Right atrium auricular region (tissue), 2 donors: ENCODE data around the gene CRYAA. TPM values are rescaled to one million over a fixed set of nuclear protein-coding genes. Genes with fewer than 3 reads are reported as not detected.

Experiments used
- DNase-seq: peaks from one replicate; pipeline ENCODE4 v3.0.0-alpha.2; 2019; ENCODE audit warnings: low spot score
- H3K27ac ChIP-seq, 2 donors: fragments of 200-600 bp; sonication (generic); 1 replicate in 1 of 2; 2 replicates in 1 of 2; pipeline ENCODE4 v1.5.1; 2016 to 2019
- H3K27me3 ChIP-seq, 2 donors: fragments of 200-600 bp; sonication (generic); one replicate each; pipeline versions ENCODE4 v1.5.1 to v1.6.0; 2017 to 2019
- H3K36me3 ChIP-seq: fragments of 200-600 bp; sonication (generic); one replicate; pipeline ENCODE4 v1.5.1; 2016
- H3K4me1 ChIP-seq, 2 donors: fragments of 200-600 bp; sonication (generic); one replicate each; pipeline versions ENCODE4 v1.5.1 to v1.6.0; 2017 to 2019
- H3K4me3 ChIP-seq, 2 donors: fragments of 200-600 bp; sonication (generic); 1 replicate in 1 of 2; 2 replicates in 1 of 2; pipeline ENCODE4 v1.5.1; 2017 to 2019; ENCODE audit warnings: mild to moderate bottlenecking in 1 of 2, moderate library complexity in 1 of 2
- H3K9me3 ChIP-seq, 2 donors: fragments of 200-600 bp; sonication (generic); one replicate each; pipeline ENCODE4 v1.5.1; 2019
- total RNA-seq, 2 donors: library from RNA; depleted of rRNA; stranded (reverse); fragments of >200 nt; gene quantifications; one replicate each; pipeline ENCODE4 v1.1.0, GENCODE V29; 2016
- TF ChIP-seq, protein P1 (sequence below), 2 donors: fragments of 200-600 bp; sonication (generic); IDR thresholded peaks; one replicate each; pipeline ENCODE4 v1.5.1; 2019; ENCODE audit warnings: antibody characterized with exemption in 2 of 2

The CRYAA gene
- total RNA-seq, 2 donors from 2014 or later: not detected

GRCh38 chr21:43203591-43203990, 34.8 kb downstream of the CRYAA start:
- DNase-seq: no peak
- TF ChIP-seq, protein P1, sequence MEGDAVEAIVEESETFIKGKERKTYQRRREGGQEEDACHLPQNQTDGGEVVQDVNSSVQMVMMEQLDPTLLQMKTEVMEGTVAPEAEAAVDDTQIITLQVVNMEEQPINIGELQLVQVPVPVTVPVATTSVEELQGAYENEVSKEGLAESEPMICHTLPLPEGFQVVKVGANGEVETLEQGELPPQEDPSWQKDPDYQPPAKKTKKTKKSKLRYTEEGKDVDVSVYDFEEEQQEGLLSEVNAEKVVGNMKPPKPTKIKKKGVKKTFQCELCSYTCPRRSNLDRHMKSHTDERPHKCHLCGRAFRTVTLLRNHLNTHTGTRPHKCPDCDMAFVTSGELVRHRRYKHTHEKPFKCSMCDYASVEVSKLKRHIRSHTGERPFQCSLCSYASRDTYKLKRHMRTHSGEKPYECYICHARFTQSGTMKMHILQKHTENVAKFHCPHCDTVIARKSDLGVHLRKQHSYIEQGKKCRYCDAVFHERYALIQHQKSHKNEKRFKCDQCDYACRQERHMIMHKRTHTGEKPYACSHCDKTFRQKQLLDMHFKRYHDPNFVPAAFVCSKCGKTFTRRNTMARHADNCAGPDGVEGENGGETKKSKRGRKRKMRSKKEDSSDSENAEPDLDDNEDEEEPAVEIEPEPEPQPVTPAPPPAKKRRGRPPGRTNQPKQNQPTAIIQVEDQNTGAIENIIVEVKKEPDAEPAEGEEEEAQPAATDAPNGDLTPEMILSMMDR (IDR thresholded peaks at IDR 0.05): no peak
- Histone ChIP-seq H3K9me3 (peaks cover 9 to 30% of the 10 kb centered on the region in 2 donors), H3K36me3 (no peaks in the 10 kb centered on the region), H3K27me3 (no peaks in the 10 kb centered on the region), H3K4me3 (no peak overlapping the region), H3K27ac (no peak overlapping the region), H3K4me1 (no peaks in the 10 kb centered on the region)

GRCh38 chr21:43204638-43205037, 35.8 kb downstream of the CRYAA start:
- TF ChIP-seq, protein P1 (IDR thresholded peaks at IDR 0.05): no peak
- no peaks in the 10 kb centered on the region for H3K36me3 ChIP-seq
- no peak overlapping the region for H3K4me3 ChIP-seq
- H3K9me3 ChIP-seq: peaks cover 9 to 20% of the 10 kb centered on the region in 2 donors
- no peak overlapping the region for H3K27ac ChIP-seq
- no peak for DNase-seq
- H3K4me1 ChIP-seq: no peaks in the 10 kb centered on the region
- H3K27me3 ChIP-seq: no peaks in the 10 kb centered on the region

- TF ChIP-seq, protein P1 (IDR thresholded peaks at IDR 0.05): no peak
- Histone ChIP-seq H3K27me3 (no peaks in the 10 kb centered on the region), H3K27ac (no peak overlapping the region), H3K4me1 (peaks cover 0 to 7% of the 10 kb centered on the region in 2 donors), H3K9me3 (peaks cover 5 to 12% of the 10 kb centered on the region in 2 donors), H3K4me3 (no peak overlapping the region), H3K36me3 (no peaks in the 10 kb centered on the region)
- no peak for DNase-seq
Observed at GRCh38 chr21:43206231-43207042, 37.6 kb downstream of the CRYAA start.

- peaks cover 0 to 7% of the 10 kb centered on the region in 2 donors for H3K9me3 ChIP-seq
- peaks cover 0 to 10% of the 10 kb centered on the region in 2 donors for H3K4me1 ChIP-seq
- DNase-seq: no peak
- no peak overlapping the region for H3K4me3 ChIP-seq
- TF ChIP-seq, protein P1 (IDR thresholded peaks at IDR 0.05): no peak
- H3K36me3 ChIP-seq: no peaks in the 10 kb centered on the region
- no peaks in the 10 kb centered on the region for H3K27me3 ChIP-seq
- H3K27ac ChIP-seq: no peak overlapping the region
Observed at GRCh38 chr21:43207043-43207315, 38.2 kb downstream of the CRYAA start.

GRCh38 chr21:43207868-43208267, 39.1 kb downstream of the CRYAA start:
- TF ChIP-seq, protein P1 (IDR thresholded peaks at IDR 0.05): no peak
- H3K27ac ChIP-seq: no peak overlapping the region
- DNase-seq: no peak

More at GRCh38 chr21:43207868-43208267, 39.1 kb downstream of the CRYAA start:
- Histone ChIP-seq H3K4me1 (peaks cover 0 to 10% of the 10 kb centered on the region in 2 donors), H3K4me3 (no peak overlapping the region), H3K27me3 (no peaks in the 10 kb centered on the region), H3K36me3 (no peaks in the 10 kb centered on the region), H3K9me3 (no peaks in the 10 kb centered on the region)
